ENCODE measurements around the gene ZBTB7B.
"Not testable (repeated sequence)": the region's sequence is repeated elsewhere in the genome, so short reads cannot be mapped to it uniquely, and the experiment has no call there.

The ZBTB7B gene

GRCh38 chr1:154988058-154988954 is 14.3 kb upstream of the ZBTB7B start:
- no peak for DNase-seq (ENCODE audit: low spot score)

- DNase-seq (ENCODE audit: low spot score) = no peak
These were observed 13.3 kb upstream of the ZBTB7B start for GRCh38 chr1:154989195-154989860.

GRCh38 chr1:154990276-154990675 is 12.3 kb upstream of the ZBTB7B start:
- DNase-seq (ENCODE audit: low spot score) = no peak

- DNase-seq (ENCODE audit: low spot score) = no peak
These were observed 9.7 kb upstream of the ZBTB7B start for GRCh38 chr1:154992721-154993571.

- DNase-seq (ENCODE audit: low spot score) = no peak
These were observed 8.9 kb upstream of the ZBTB7B start, which contains the start of gene LENEP for GRCh38 chr1:154993572-154994268. Gene LENEP (plus strand): TSS chr1:154993586. CDS start chr1:154993608, 22 bp downstream.

- DNase-seq (ENCODE audit: low spot score) = no peak
These were observed 8.4 kb upstream of the ZBTB7B start for GRCh38 chr1:154994269-154994587.

GRCh38 chr1:154994591-154994990 is 8.0 kb upstream of the ZBTB7B start:
- DNase-seq (ENCODE audit: low spot score) = no peak

- DNase-seq (ENCODE audit: low spot score) = not testable (repeated sequence)
These were observed 7.2 kb upstream of the ZBTB7B start for GRCh38 chr1:154995301-154995983.

GRCh38 chr1:154996966-154997701 is 5.5 kb upstream of the ZBTB7B start:
- no peak for DNase-seq (ENCODE audit: low spot score)

- no peak for DNase-seq (ENCODE audit: low spot score)
These were observed 4.3 kb upstream of the ZBTB7B start for GRCh38 chr1:154998201-154998780.

GRCh38 chr1:154998818-154999570 is 3.6 kb upstream of the ZBTB7B start:
- peak; percentile 86 for DNase-seq (ENCODE audit: low spot score)

- DNase-seq (ENCODE audit: low spot score) = no peak
These were observed 2.8 kb upstream of the ZBTB7B start for GRCh38 chr1:154999571-155000410.

- no peak for DNase-seq (ENCODE audit: low spot score)
These were observed 2.2 kb upstream of the ZBTB7B start for GRCh38 chr1:155000411-155000725.

GRCh38 chr1:155000726-155001424 is 1.7 kb upstream of the ZBTB7B start:
- peak; percentile 86 for DNase-seq (ENCODE audit: low spot score)

GRCh38 chr1:155001425-155001674 is 1.3 kb upstream of the ZBTB7B start:
- no peak for DNase-seq (ENCODE audit: low spot score)

- peak; percentile 99 for DNase-seq (ENCODE audit: low spot score)
These were observed 733 bp upstream of the ZBTB7B start for GRCh38 chr1:155001675-155002463.

- no peak for DNase-seq (ENCODE audit: low spot score)
These were observed 694 bp downstream of the ZBTB7B start for GRCh38 chr1:155003227-155003765.

Measured in activated CD4-positive, alpha-beta T cell treated with anti-CD3 and anti-CD28 coated beads, Interleukin-2, Interleukin-4, amounts not matched to agents 100 ng/mL and 50 ng/mL, durations not matched to agents 16 hours and 8 hours (primary cell).